Hippocampal formation (tissue), 2 donors: Measurements from ENCODE around the gene TMCO4.
"Not testable (repeated sequence)": the region's sequence is repeated elsewhere in the genome, so short reads cannot be mapped to it uniquely, and the experiment has no call there.

Experiments used
- DNase-seq, 2 donors: peaks; one replicate each; lab custom pipeline; 2025; lab: John Stamatoyannopoulos, UW

TMCO4 gene

DNA sequence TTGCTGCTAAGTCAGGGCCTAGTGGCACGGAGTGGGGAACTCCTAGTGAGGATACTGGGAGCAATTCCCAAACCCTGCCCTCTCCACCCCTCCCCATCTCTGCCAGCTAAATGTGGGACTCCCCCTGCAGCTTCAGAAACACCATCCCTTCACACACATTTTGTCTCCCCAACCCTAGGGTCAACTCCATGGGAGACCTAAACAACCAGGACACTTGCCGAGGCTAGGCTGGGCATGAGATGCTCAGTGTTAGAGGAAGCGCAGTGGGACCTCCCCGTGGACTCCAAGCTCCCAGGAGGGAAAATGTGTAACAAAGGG is 13.9 kb upstream of the TMCO4 start:
- DNase-seq, result no peak

GRCh38 chr1:19812875-19813642 is 13.3 kb upstream of the TMCO4 start:
- DNase-seq, result no peak

DNA sequence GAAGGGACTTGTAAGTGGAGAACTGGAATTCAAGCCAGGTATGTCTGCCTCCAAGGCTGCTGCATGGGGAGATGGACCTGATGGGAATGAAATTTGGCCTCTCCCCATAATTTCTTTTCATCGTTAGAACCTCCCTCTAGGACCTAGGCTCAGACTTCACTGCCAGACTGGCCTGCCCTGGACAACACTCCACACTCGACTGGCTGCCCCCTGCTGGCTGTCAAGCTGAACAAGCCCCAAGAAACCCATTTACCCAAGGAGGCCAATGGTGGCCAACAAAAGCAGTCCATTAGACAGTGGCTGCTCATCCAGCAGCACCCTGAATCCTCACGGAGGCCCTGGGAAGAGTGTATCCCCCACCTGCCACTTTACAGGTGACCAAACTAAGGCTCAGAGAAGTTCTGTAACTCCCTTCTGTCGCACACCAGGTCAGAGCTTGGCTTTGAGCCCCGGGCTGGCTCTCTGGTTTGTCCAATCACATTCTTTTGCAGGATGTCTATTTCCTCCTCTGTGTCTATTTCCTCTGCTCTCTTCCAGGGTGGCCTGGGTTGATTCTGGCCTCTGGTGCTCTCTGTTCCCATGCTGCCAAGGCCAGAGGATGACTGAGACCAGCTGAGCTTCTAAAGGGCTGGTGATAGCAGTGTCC is 11.6 kb upstream of the TMCO4 start:
- DNase-seq, result no peak

GRCh38 chr1:19809044-19809750 is 9.5 kb upstream of the TMCO4 start:
- no peak for DNase-seq

DNA sequence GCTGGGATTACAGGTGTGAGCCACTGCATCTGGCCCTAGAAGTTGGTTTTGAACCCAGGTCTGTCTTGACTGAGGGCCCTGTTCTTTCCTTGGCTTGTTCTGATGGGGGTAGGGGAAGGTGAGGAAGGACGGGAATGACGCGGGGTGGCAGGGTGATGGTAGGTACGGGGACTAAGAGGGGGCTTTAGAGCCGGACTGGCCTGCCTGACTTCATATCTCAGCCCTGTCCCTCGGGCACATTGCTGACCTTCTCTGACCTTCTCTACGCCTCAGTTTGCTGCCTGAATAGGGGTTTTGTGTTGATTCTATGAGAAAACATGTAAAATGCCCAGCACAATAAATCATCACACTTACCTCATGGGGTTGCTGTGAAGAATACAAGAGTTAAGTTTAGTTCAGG is 8.6 kb upstream of the TMCO4 start:
- no peak for DNase-seq

GRCh38 chr1:19804831-19805251 is 5.1 kb upstream of the TMCO4 start:
- no peak for DNase-seq

DNA sequence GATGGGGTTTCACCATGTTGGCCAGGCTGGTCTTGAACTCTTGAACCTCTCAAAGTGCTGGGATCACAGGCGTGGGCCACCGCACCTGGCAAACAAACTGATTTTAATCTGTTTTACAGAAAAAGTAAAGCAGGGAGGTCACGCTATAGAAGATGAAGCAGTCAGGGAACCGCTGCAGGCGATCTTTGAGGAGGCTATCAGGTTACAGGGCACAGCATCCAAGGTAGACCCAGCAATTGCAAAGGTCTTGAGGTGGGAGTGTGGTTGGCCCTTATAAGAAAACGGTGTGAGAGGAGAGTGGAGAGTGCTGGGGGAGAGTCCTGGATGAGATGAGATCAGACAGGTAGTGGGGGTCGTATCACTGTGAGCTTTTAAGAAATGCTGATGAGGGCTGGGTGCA is 2.6 kb upstream of the TMCO4 start:
- no peak for DNase-seq

GRCh38 chr1:19800076-19800804 is 524 bp upstream of the TMCO4 start:
- no peak for DNase-seq

- no peak for DNase-seq
These were observed 1.1 kb downstream of the TMCO4 start for GRCh38 chr1:19798486-19799229.

- DNase-seq, result no peak
These were observed 1.9 kb downstream of the TMCO4 start for GRCh38 chr1:19797827-19798226.

- no peak for DNase-seq
These were observed 5.1 kb downstream of the TMCO4 start for GRCh38 chr1:19794583-19794982.

GRCh38 chr1:19793360-19794046 is 6.2 kb downstream of the TMCO4 start:
- no peak for DNase-seq

GRCh38 chr1:19792237-19793002 is 7.3 kb downstream of the TMCO4 start:
- no peak for DNase-seq

DNA sequence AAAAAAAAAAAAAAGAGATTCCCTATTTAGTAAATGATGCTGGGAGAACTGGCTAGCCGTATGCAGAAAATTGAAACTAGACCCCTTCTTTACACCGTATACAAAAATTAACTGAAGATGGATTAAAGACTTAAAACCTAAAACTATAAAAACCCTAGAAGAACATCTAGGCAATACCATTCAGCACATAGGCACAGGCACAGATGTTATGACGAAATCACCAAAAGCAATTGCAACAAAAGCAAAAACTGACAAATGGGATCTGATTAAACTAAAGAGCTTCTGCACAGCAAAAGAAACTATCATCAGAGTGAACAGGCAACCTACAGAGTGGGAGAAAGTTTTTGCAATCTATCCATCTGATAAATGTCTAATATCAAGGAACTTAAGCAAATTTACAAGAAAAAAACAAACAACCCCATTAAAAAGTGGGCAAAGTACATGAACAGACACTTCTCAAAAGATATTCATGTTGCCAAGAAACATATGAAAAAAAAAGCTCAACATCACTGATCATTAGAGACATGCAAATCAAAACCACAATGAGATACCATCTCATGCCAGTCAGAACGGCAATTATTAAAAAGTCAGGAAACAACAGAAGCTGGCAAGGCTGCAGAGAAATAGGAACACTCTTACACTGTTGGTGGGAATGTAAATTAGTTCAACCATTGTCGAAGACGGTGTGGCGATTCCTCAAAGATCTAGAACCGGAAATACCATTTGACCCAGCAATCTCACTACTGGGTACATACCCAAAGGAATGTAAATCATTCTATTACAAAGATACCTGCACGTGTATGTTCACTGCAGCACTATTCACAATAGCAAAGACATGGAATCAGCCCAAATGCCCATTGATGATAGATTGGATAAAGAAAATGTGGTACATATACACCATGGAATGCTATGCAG is 9.4 kb downstream of the TMCO4 start:
- not testable (repeated sequence) for DNase-seq

DNA sequence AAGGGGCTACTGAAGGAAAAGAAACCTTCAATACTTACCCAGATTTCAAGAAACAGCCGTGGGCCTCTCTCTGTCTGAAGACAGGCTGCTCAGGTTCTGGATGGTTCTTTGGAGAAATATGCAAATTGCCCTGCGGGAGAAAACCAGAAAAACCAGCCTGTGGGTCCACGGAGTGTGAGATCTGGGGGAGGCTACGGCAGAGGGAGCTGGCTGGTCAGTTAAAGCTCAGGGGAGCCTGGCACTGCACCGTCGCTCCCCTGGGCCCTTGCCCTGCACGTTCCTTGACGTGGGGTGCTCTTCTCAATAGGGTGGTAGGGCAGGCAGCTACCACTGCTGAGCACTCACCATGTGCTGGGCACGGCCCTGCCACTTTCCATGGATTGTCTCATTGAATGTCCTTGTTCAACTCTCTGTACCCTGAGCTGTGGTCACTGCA is 12.7 kb downstream of the TMCO4 start:
- DNase-seq, result no peak

DNA sequence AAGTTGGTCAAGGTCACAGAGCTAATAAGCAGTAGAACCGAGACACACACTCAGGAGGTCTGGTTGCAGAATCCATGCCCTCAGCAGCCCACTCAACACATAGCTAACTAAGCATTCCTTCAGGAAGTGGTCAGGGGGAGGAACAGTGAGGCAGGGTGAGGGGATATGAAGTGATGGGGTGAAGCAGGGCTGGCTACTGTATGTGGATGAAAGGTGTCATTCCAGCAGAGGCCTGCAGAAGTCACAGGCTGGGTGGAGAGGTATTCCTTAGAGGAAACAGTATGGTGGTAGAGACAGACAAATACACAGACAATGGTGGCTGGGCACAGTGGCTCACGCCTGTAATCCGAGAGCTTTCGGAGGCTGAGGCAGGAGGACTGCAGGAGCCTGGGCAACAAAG is 14.1 kb downstream of the TMCO4 start:
- DNase-seq, result no peak

GRCh38 chr1:19780267-19780877 is 19.3 kb downstream of the TMCO4 start:
- no peak for DNase-seq

- no peak for DNase-seq
These were observed 22.8 kb downstream of the TMCO4 start for GRCh38 chr1:19776933-19777332.

- no peak for DNase-seq
These were observed 23.4 kb downstream of the TMCO4 start for GRCh38 chr1:19776287-19776686.
